ENCODE results near the gene ATP5MK. TPM values are rescaled to one million over a fixed set of nuclear protein-coding genes. Genes with fewer than 3 reads are reported as not detected.
"Not testable (repeated sequence)": the region's sequence is repeated elsewhere in the genome, so short reads cannot be mapped to it uniquely, and the experiment has no call there.

The ATP5MK gene
- total and polyA plus RNA-seq, 2 experiments from 2014 or later: 81.4 to 909 TPM

DNA sequence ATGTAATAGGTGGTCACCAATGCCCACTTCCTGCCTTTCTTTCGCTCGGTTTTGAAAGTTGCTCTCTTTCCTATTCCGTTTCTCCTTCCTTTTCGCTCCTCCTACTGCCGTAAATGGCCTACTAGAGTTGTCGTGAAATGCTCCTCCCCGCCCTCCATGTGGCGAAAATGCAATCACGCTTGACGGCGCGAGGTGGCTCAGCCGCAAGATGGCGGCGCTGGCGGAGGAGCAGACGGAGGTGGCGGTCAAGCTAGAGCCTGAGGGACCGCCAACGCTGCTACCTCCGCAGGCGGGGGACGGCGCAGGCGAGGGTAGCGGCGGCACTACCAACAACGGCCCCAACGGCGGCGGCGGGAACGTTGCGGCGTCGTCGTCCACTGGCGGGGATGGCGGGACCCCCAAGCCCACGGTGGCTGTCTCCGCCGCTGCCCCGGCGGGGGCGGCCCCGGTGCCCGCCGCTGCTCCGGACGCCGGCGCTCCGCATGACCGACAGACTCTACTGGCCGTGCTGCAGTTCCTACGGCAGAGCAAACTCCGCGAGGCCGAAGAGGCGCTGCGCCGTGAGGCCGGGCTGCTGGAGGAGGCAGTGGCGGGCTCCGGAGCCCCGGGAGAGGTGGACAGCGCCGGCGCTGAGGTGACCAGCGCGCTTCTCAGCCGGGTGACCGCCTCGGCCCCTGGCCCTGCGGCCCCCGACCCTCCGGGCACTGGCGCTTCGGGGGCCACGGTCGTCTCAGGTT, 28.3 kb downstream of the ATP5MK start, which contains the start of gene TAF5:
TSS of gene TAF5 (plus strand) at position 195 of the 737 bp plus-strand sequence. CDS start at position 209, 14 bp downstream.
- Histone ChIP-seq H3K36me3 (no peaks in the 10 kb centered on the region), H3K4me3 (peak within 1 kb of the TSS; percentile 80), H3K27me3 (no peaks in the 10 kb centered on the region), H3K4me1 (ENCODE audit: low read depth) (peaks cover 6% of the 10 kb centered on the region), H3K9me3 (ENCODE audit: low read depth) (no peaks in the 10 kb centered on the region), H3K27ac (peak within 1 kb of the TSS; percentile 70)
- DNase-seq (ENCODE audit: low read depth in 1 of 2, low spot score in 1 of 2): peak; percentile 94 to 97
- no peak for TF ChIP-seq CTCF (IDR thresholded peaks at IDR 0.05; ENCODE audit: low read depth, low read length)

DNA sequence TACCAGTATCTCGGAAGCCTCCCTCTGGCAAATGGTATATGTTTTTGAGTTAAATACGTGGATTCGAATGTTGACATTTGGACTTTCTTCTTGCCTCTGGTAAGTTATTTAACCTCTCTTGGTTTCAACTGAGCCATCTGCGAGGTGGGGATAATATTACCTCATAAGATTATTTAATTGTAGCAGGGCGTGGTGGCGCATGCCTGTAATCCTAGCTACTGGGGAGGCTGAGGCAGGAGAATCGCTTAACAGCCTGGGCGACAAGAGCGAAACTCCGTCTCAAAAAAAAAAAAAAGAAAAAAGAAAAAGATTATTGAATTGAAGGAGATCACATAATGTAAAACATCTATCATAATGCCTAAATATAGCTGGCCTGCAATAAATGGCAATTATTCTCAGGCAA, 28.9 kb downstream of the ATP5MK start:
- Histone ChIP-seq H3K27ac (peak overlapping the region; percentile 70), H3K4me3 (peak overlapping the region; percentile 80), H3K27me3 (no peaks in the 10 kb centered on the region)

DNA sequence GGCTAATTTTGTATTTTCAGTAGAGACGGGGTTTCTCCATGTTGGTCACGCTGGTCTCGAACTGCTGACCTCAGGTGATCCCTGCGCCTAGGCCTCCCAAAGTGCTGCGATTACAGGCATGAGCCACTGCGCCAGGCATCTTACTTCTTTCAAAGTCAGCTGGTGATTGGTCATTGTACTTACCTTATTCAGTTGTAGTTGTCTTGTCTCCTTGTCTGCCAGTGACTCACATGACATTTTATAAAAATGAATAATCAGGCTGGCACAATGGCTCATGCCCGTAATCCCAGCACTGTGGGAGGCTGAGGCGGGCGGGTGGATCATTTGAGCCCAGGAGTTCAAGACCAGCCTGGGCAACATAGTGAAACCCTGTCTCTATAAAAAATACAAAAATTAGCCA, 35.5 kb downstream of the ATP5MK start:
- not testable (repeated sequence) for H3K27me3 ChIP-seq; H3K36me3 ChIP-seq; DNase-seq (ENCODE audit: low read depth in 1 of 2, low spot score in 1 of 2); H3K4me1 ChIP-seq (ENCODE audit: low read depth); H3K4me3 ChIP-seq; H3K9me3 ChIP-seq (ENCODE audit: low read depth); H3K27ac ChIP-seq

More for the DNA sequence above, 28.9 kb downstream of the ATP5MK start:
- peak in 1 of 2 donors; percentile 1 for DNase-seq (ENCODE audit: low read depth in 1 of 2, low spot score in 1 of 2)
- no peaks in the 10 kb centered on the region for H3K36me3 ChIP-seq
- H3K9me3 ChIP-seq (ENCODE audit: low read depth): no peaks in the 10 kb centered on the region
- no peak for TF ChIP-seq CTCF (IDR thresholded peaks at IDR 0.05; ENCODE audit: low read depth, low read length)
- H3K4me1 ChIP-seq (ENCODE audit: low read depth): peaks cover 6% of the 10 kb centered on the region

- H3K4me3 ChIP-seq; H3K36me3 ChIP-seq; H3K27me3 ChIP-seq; H3K9me3 ChIP-seq (ENCODE audit: low read depth); H3K27ac ChIP-seq; H3K4me1 ChIP-seq (ENCODE audit: low read depth); DNase-seq (ENCODE audit: low read depth in 1 of 2, low spot score in 1 of 2): not testable (repeated sequence)
Measured at GRCh38 chr10:103359493-103359892, 36.8 kb downstream of the ATP5MK start.

DNA sequence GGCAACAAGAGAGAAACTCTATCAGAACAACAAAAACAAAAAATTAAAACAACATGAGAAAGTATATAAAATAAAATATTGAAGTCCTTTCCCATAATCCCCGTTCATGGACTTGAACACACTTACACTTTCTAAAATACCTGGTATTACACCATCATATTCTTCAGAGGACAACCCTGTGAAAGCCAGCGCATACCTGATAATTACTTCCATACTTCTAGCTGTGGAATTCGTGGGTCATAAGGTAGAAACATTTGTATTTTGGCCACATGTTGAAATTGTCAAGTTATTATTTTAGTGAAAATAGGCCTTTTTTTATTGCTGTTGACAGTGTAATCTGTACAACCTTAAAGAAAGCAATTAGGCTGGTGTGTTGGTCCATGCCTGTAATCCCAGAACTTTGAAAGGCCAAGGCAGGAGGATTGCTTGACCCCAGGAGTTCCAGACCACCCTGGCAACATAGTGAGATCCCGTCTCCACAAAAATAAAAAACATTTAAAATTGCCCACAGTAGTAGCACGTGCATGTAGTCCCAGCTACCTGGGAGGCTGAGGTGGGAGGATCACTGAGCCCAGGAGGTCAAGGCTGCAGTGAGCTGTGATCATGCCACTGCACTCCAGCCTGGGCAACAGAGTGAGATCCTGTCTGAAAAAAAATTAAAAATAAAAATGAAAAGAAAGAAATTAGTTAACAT, 40.2 kb downstream of the ATP5MK start:
- Histone ChIP-seq H3K4me3 (no peak overlapping the region), H3K36me3 (no peaks in the 10 kb centered on the region), H3K27ac (no peak overlapping the region), H3K4me1 (ENCODE audit: low read depth) (no peaks in the 10 kb centered on the region), H3K9me3 (ENCODE audit: low read depth) (no peaks in the 10 kb centered on the region), H3K27me3 (no peaks in the 10 kb centered on the region)
- TF ChIP-seq CTCF (IDR thresholded peaks at IDR 0.05; ENCODE audit: low read depth, low read length): no peak
- DNase-seq (ENCODE audit: low read depth in 1 of 2, low spot score in 1 of 2): no peak

DNA sequence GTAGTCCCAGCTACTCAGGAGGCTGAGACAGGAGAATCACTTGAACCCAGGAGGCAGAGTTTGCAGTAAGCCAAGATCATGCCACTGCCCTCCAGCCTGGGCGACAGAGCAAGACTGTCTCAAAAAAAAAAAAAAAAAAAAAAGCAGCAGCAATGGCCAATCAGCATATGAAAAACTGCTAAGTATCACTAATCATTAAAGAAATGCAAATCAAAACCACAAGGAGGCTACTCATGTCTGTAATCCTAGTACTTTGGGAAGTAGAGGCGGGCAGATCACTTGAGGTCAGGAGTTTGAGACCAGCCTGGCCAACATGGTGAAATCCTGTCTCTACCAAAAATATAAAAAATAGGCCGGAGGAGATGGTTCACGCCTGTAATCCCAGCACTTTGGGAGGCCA, 41.7 kb downstream of the ATP5MK start:
- not testable (repeated sequence) for H3K4me1 ChIP-seq (ENCODE audit: low read depth); H3K36me3 ChIP-seq; H3K27ac ChIP-seq; DNase-seq (ENCODE audit: low read depth in 1 of 2, low spot score in 1 of 2); H3K9me3 ChIP-seq (ENCODE audit: low read depth); H3K27me3 ChIP-seq; H3K4me3 ChIP-seq

GRCh38 chr10:103353281-103353680, 43.0 kb downstream of the ATP5MK start:
- Histone ChIP-seq H3K36me3 (peaks cover 5% of the 10 kb centered on the region), H3K27me3 (no peaks in the 10 kb centered on the region), H3K4me3 (no peak overlapping the region), H3K27ac (no peak overlapping the region), H3K9me3 (ENCODE audit: low read depth) (no peaks in the 10 kb centered on the region), H3K4me1 (ENCODE audit: low read depth) (no peaks in the 10 kb centered on the region)
- no peak for DNase-seq (ENCODE audit: low read depth in 1 of 2, low spot score in 1 of 2)
- TF ChIP-seq CTCF (IDR thresholded peaks at IDR 0.05; ENCODE audit: low read depth, low read length): no peak
